Umbilical cord (tissue), 2 donors: ENCODE results near the gene RTF2. TPM values are rescaled to one million over a fixed set of nuclear protein-coding genes. Genes with fewer than 3 reads are reported as not detected.
"Not testable (repeated sequence)": the region's sequence is repeated elsewhere in the genome, so short reads cannot be mapped to it uniquely, and the experiment has no call there.

Experiments used
- DNase-seq: peaks from one replicate; pipeline ENCODE4 v3.0.0-alpha.2; 2015; ENCODE audit warnings: low spot score
- total RNA-seq: library from RNA; depleted of rRNA; stranded (reverse); fragments of >200 nt; gene quantifications from one replicate; pipeline ENCODE4 v1.2.3, GENCODE V29; 2014; ENCODE audit warnings: low replicate concordance; ENCODE audit not compliant: insufficient read depth

RTF2 gene
- total RNA-seq, 1 donor from 2014 or later = 67.7 TPM

DNA sequence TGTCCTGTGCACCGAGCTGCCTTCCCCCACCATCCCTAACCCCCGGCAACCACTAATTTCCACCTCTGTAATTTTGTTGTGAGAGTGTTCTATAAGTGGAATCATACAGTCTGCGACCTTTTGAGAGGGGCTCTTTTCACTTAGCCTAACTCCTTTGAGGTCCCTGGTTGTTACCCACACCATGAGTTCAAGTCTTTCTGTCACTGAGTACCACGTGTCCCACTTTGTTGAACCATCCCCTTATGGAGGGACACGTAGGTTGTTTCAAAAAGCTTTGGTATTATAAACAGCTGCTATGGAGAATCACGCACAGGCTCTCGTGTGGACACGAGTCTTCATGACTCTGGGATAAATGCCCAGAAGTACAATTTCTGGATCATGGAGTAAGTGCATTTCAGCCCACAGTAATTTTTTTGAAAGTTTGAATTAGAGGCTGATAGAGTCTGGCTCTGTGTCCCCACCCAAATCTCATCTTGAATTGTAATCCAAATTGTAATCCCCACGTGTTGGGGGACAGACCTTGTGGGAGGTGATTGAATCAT is 74.1 kb downstream of the RTF2 start:
- no peak for DNase-seq

DNA sequence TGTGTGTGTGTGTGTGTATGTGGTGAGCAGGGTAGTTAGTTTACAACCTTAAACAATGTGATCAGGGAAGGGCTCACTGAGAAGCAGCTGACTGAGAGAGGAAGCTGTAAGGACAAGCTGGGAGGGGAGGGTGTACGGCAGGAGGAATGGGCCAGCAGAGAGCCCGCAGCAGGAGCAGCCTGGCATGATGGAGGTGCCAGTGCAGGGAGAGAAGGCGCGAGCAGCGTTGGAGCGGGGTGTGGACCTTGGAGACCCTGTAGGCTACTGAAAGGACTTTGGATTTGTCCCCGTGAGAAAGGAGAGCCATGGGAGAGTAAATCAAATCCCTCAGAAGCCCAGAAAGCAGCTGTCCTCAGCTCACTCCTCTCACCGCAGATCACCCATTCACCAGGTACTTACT is 83.1 kb downstream of the RTF2 start:
- DNase-seq = no peak

DNA sequence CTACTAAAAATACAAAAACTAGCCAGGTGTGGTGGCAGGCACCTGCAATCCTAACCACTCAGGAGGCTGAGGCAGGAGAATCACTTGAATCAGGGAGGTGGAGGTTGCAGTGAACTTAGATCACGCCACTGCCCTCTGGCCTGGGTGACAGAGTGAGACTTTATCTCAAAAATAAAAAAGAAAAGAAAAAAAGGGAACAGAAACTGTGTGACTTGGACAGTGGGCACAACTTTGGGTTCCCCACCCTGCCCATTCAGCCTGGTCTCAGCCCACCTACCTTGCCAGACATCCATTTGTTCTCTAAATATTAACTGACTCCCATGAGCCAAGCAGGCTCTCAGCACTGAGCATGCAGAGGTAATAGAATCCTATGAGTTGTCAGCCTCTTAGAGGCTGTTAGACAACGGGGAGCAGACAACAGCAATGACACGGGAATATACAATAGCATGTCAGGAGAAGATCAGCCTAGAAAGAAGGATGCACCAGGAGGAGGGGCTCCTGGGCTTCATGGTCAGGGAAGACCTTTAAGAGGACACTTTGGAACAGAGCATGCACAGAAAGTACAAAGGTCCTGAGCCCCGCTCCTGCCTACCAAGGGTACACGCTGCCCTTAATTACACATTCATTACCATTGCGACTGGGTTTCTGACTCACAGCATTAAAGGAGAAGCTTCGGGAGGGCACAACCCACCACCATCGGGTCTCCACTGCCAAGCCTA is 84.6 kb downstream of the RTF2 start:
- no peak for DNase-seq

DNA sequence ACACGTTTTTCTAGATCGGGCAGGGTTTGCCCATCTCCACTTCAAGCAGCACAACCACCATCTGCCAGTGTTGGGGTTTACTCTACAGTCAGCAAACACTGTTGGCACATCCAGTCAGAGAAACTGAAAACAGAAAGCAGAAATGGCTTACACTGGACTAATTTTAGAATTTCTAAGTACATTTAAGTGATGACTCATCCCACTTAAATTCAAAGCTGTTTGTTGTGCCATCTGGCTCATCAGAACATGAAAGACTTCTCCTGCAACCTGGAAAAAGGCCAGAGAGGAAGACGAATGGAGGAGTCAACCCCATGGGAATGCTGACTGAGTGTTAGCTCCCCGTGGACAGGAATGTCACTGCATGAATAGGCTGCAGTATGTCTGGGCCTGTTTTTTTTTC is 86.4 kb downstream of the RTF2 start:
- DNase-seq = peak; percentile 94

DNA sequence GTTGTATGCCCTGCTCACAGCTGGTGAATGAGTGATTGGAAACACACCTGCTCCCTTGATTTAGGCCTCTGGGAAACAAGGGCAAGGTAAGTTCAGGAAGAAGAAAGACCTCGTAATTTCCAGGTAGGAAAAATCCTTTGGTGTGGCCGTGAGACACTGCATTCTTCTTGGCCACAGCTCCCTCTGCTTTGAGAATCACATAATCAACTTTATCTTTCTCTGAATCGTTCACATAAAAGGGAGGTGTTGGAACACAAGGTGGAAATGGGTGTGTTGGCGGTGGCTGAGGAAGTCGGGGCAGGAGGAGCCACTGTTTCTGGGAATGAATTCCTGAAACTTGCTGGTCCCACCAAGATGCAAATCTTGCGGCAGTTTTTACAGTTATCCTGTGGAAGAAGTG is 90.5 kb downstream of the RTF2 start:
- no peak for DNase-seq

DNA sequence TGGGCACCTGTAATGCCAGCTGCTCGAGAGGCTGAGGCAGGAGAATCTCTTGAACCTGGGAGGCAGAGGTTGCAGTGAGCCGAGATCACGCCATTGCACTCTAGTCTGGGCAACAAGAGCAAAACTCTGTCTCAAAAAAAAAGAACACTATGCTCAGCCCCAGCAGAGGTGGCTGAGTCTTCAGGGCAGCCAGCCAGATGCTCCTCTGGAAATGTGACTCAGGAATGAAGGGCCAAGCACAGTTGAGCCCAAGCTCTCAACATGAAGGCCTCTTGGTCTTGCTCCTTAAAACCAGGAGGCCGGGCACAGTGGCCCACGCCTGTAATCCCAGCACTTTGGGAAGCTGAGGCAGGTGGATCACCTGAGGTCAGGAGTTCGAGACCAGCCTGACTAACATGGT is 96.1 kb downstream of the RTF2 start:
- DNase-seq = not testable (repeated sequence)

DNA sequence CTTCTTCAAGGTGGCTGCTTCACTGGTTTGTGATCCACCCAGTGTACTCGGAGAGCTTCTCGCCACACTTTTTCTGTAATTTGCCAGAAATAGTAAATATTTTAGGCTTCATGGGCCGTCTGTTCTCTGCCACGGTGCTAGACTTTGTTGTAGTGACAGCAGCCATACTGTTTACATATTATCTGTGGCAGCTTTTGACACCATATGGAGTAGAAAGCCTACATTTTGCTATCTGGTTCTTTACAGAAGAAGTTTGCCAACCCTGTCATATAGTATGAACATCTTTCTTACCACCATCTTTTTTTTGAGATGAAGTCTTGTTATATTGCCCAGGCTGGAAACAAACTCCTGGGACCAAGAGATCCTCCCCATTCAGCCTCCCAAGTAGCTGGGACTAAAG is 97.1 kb downstream of the RTF2 start:
- DNase-seq = no peak

DNA sequence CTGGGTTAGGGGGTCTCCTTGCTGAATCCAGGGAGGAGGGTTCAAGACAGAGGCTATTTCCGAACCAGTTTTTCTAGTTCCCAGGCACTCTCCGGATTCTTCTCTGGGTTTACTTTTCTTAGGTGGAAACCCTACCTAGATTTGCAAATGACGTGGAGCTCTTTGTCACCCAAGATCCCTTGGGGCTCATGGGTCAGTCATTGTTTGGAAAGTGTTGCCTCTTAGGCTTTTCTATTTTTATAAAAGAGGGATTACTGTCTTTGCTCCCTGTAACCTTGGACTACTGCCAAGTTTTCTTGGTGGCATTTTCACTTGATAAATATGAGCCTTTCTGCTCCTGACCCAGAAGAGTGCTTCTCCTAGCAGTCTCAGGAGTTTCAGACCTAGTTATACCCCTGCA is 98.2 kb downstream of the RTF2 start:
- no peak for DNase-seq

Other genes starting within 250 kb of the RTF2 start
- not detected for gene MC3R, start 219.9 kb upstream of the RTF2 start, total RNA-seq
- gene FAM210B, start 109.7 kb upstream of the RTF2 start, total RNA-seq = 53.2 TPM
- 12.3 TPM for gene AURKA, start 76.4 kb upstream of the RTF2 start, total RNA-seq
- 14.7 TPM for gene CSTF1, start 76.0 kb upstream of the RTF2 start, total RNA-seq
- 2.2 TPM for gene CASS4, start 56.4 kb upstream of the RTF2 start, total RNA-seq
- not detected for gene FAM209A, start 56.1 kb downstream of the RTF2 start, total RNA-seq
- not detected for gene FAM209B, start 64.6 kb downstream of the RTF2 start, total RNA-seq
- gene TFAP2C, start 160.7 kb downstream of the RTF2 start, total RNA-seq = 6.7 TPM